HepG2 (cell line): ENCODE results near the gene CHID1. TPM values are rescaled to one million over a fixed set of nuclear protein-coding genes. Genes with fewer than 3 reads are reported as not detected.

Experiments used
- ATAC-seq: fragments of 200-7000 bp; cut with Tn5 transposase; 3 replicates; pipeline ENCODE4 v1.9.1; 2020; ENCODE audit warnings: mild to moderate bottlenecking, moderate library complexity
- BruUV-seq: library from RNA; stranded (reverse); fragments of 400-500 nt; replicated peaks from 2 replicates; lab custom pipeline; 2021; lab: Mats Ljungman, UMichigan
- CTCF ChIA-PET: fragments of 300-600 bp; formaldehyde crosslinking; extraction: SDS; loops from one replicate; lab custom pipeline; 2021; ENCODE audit warnings: low total read pairs, inconsistent platforms, low intra/inter-chr PET ratio; lab: Yijun Ruan, JAX
- POLR2A ChIA-PET: fragments of 350-600 bp; sonication (Branson Sonifier 250); formaldehyde crosslinking; loops from one replicate; lab custom pipeline; 2020; ENCODE audit warnings: antibody characterized with exemption, inconsistent platforms; lab: Yijun Ruan, JAX
- DNase-seq: peaks from one replicate; pipeline ENCODE4 v3.0.0-alpha.2; 2015; ENCODE audit warnings: low spot score
- FAIRE-seq: peaks from 3 replicates; lab custom pipeline; 2011; peaks lifted over from hg19 to GRCh38; lab: Jason Lieb, UNC
- H2AFZ ChIP-seq: one replicate; pipeline ENCODE4 v1.6.1; 2011; ENCODE audit warnings: low read length, inconsistent platforms
- H3K27ac ChIP-seq: fragments of 300-600 bp; 3 replicates; pipeline ENCODE4 v1.8.0; 2011; ENCODE audit warnings: mixed run types, mild to moderate bottlenecking, mixed read lengths, low read length, inconsistent platforms; ENCODE audit not compliant: insufficient read depth; ENCODE audit errors: extremely low read length
- H3K27me3 ChIP-seq, 2 experiments: fragments of 200-600 bp in 1 of 2; 2 replicates in 1 of 2; 3 replicates in 1 of 2; pipeline versions ENCODE4 v1.6.0 to v1.8.0; 2011; ENCODE audit warnings: low read length in 2 of 2, mild to moderate bottlenecking in 2 of 2, moderate library complexity in 2 of 2, inconsistent platforms in 1 of 2; ENCODE audit not compliant: insufficient read depth in 2 of 2, control insufficient read depth in 1 of 2
- H3K36me3 ChIP-seq, 2 experiments: fragments of 200-600 bp in 1 of 2; replicated peaks in 1 of 2; 2 replicates in 1 of 2; 3 replicates in 1 of 2; pipeline versions ENCODE4 v1.5.1 to v1.8.0; 2011; ENCODE audit warnings: low read length in 2 of 2, inconsistent platforms in 1 of 2; ENCODE audit not compliant: insufficient read depth in 2 of 2, control insufficient read depth in 1 of 2
- H3K4me1 ChIP-seq: 2 replicates; pipeline ENCODE4 v1.5.1; 2012; ENCODE audit warnings: low read length, inconsistent platforms; ENCODE audit not compliant: insufficient read depth
- H3K4me2 ChIP-seq: 2 replicates; pipeline ENCODE4 v1.6.0; 2011; ENCODE audit warnings: low read depth, low read length, inconsistent platforms
- H3K4me3 ChIP-seq, 3 experiments: fragments of 200-600 bp in 1 of 3; sonication (generic), shearing (Covaris generic) in 1 of 3; replicated peaks in 1 of 3; 2 replicates each; pipeline ENCODE4 v1.5.1; 2011 to 2016; ENCODE audit warnings: low read length in 3 of 3, inconsistent platforms in 2 of 3, low read depth in 2 of 3, mild to moderate bottlenecking in 2 of 3, control low read depth in 1 of 3, mixed read lengths in 1 of 3; ENCODE audit not compliant: insufficient read depth in 1 of 3
- H3K79me2 ChIP-seq: one replicate; pipeline ENCODE4 v1.6.1; 2011; ENCODE audit warnings: low read length, inconsistent platforms; ENCODE audit not compliant: insufficient read depth
- H3K9ac ChIP-seq: 2 replicates; pipeline ENCODE4 v1.6.0; 2011; ENCODE audit warnings: mild to moderate bottlenecking, low read depth, low read length, inconsistent platforms; ENCODE audit not compliant: insufficient read depth
- H3K9me3 ChIP-seq: 2 replicates; pipeline ENCODE4 v1.5.1; 2012; ENCODE audit warnings: mild to moderate bottlenecking, low read length
- H4K20me1 ChIP-seq: 2 replicates; pipeline ENCODE4 v1.6.0; 2011; ENCODE audit warnings: inconsistent platforms, mild to moderate bottlenecking, low read length, moderate library complexity; ENCODE audit not compliant: insufficient read depth
- ELF4 ChIP-seq: sonication (generic); formaldehyde crosslinking; IDR thresholded peaks from 2 replicates; pipeline ENCODE4 v1.5.0; 2020; ENCODE audit warnings: missing genetic modification reagents, mild to moderate bottlenecking, moderate library complexity, borderline replicate concordance
- GATA4 ChIP-seq: sonication (generic); IDR thresholded peaks from 2 replicates; pipeline ENCODE4 v1.6.1; 2016; ENCODE audit warnings: antibody characterized with exemption, low read depth, borderline replicate concordance
- GTF2F1 ChIP-seq: fragments of 150-350 bp; IDR thresholded peaks from 2 replicates; pipeline ENCODE4 v1.6.1; 2014; ENCODE audit warnings: low read length
- RXRA ChIP-seq: sonication (generic); formaldehyde crosslinking; IDR thresholded peaks from 2 replicates; pipeline ENCODE4 v1.5.1; 2020; ENCODE audit warnings: missing genetic modification reagents
- SAFB2 ChIP-seq: sonication (generic); formaldehyde crosslinking; IDR thresholded peaks from 2 replicates; pipeline ENCODE4 v1.5.1; 2020; ENCODE audit warnings: missing genetic modification reagents, low read depth, mild to moderate bottlenecking, borderline replicate concordance
- ZMAT3 ChIP-seq: sonication (generic); formaldehyde crosslinking; conservative IDR thresholded peaks from 2 replicates; pipeline ENCODE4 v1.7.0; 2021; ENCODE audit warnings: missing genetic modification reagents
- ZNF343 ChIP-seq: sonication (generic); formaldehyde crosslinking; IDR thresholded peaks from 2 replicates; pipeline ENCODE4 v1.4.0; 2020; ENCODE audit warnings: mild to moderate bottlenecking, missing genetic modification reagents
- ZNF772 ChIP-seq: sonication (generic); formaldehyde crosslinking; IDR thresholded peaks from 2 replicates; pipeline ENCODE4 v1.5.0; 2020; ENCODE audit warnings: mild to moderate bottlenecking, missing genetic modification reagents
- WGBS: methylation state at CpG from one replicate; pipeline ENCODE4 v1.1.6; 2017; ENCODE audit warnings: low lambda C conversion rate; 5-methylcytosine and 5-hydroxymethylcytosine counted together
- in situ Hi-C: cut with HindIII; loops from 2 replicates; pipeline ENCODE4 v1.10.0; 2017; ENCODE audit warnings: low pct_unique_long_range_greater_than_20kb; ENCODE audit not compliant: extremely low pct_ligation_motif_present
- intact Hi-C: fragments of 100-400 bp; cut with micrococcal nuclease; formaldehyde crosslinking; loops from one replicate; pipeline ENCODE4 v1.10.0; 2022; ENCODE audit not compliant: unreplicated experiment
- polyA plus RNA-seq, 8 experiments: library from polyadenylated mRNA; depleted of rRNA in 3 of 8; stranded (reverse) in 7 of 8; unstranded in 1 of 8; fragments of >200 nt; fragmentation: Illumina TruSeq in 4 of 8; extraction: Trizol in 4 of 8; gene quantifications; 2 replicates each; pipeline versions ENCODE4 v1.2.1 to v1.2.3, GENCODE V29; 2011 to 2016; ENCODE audit warnings: low read depth in 4 of 8, missing spikeins in 1 of 8, mixed read lengths in 1 of 8; ENCODE audit not compliant: insufficient read depth in 1 of 8
- total RNA-seq, 5 experiments: library from RNA; depleted of rRNA; stranded (reverse); fragments of >200 nt; fragmentation: Illumina TruSeq; extraction: Trizol; gene quantifications; 2 replicates each; pipeline ENCODE4 v1.2.3, GENCODE V29; 2016; ENCODE audit warnings: low read depth in 1 of 5
- TF ChIP-seq, protein P1 (sequence below): sonication (generic); formaldehyde crosslinking; IDR thresholded peaks from 2 replicates; pipeline ENCODE4 v1.4.0; 2020; ENCODE audit warnings: mild to moderate bottlenecking, low read depth, missing genetic modification reagents
- TF ChIP-seq, protein P2 (sequence below), 2 experiments: fragments of 450-650 bp in 1 of 2; sonication (generic) in 1 of 2; formaldehyde crosslinking in 1 of 2; IDR thresholded peaks; 2 replicates each; pipeline versions ENCODE4 v1.6.1 to v1.8.0; 2016 to 2022; ENCODE audit warnings: antibody characterized with exemption in 1 of 2, mild to moderate bottlenecking in 1 of 2, missing genetic modification reagents in 1 of 2

The CHID1 gene
- total and polyA plus RNA-seq, 2 of the 13 experiments (the other 11 are each of a cell fraction or from before 2014, with no cell fraction given) = 65.1 to 93.6 TPM

GRCh38 chr11:925496-926301, 15.1 kb upstream of the CHID1 start, which contains the start of gene AP2A2 (continued):
- peak; percentile 42; the same call in 1 of the 2 replicates for TF ChIP-seq ZNF343 (CRISPR knock-in tag)
- TF ChIP-seq, protein P1, sequence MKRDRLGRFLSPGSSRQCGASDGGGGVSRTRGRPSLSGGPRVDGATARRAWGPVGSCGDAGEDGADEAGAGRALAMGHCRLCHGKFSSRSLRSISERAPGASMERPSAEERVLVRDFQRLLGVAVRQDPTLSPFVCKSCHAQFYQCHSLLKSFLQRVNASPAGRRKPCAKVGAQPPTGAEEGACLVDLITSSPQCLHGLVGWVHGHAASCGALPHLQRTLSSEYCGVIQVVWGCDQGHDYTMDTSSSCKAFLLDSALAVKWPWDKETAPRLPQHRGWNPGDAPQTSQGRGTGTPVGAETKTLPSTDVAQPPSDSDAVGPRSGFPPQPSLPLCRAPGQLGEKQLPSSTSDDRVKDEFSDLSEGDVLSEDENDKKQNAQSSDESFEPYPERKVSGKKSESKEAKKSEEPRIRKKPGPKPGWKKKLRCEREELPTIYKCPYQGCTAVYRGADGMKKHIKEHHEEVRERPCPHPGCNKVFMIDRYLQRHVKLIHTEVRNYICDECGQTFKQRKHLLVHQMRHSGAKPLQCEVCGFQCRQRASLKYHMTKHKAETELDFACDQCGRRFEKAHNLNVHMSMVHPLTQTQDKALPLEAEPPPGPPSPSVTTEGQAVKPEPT (CRISPR knock-in tag) = no peak
- TF ChIP-seq ZMAT3 (CRISPR knock-in tag) = no peak

GRCh38 chr11:925158-925495, 14.5 kb upstream of the CHID1 start:
- DNase-seq = no peak
- Histone ChIP-seq H3K9me3 (no peaks in the 10 kb centered on the region), H3K36me3 (peaks cover 3% of the 10 kb centered on the region in 2 experiments; a peak in 4 of 5 replicates), H2AFZ (no peak overlapping the region), H3K27ac (peak overlapping the region; percentile 71), H3K79me2 (peaks cover 37% of the 10 kb centered on the region), H3K27me3 (no peaks in the 10 kb centered on the region; a peak in 1 of 5 replicates), H3K4me1 (peaks cover 81% of the 10 kb centered on the region), H3K4me3 (peak overlapping the region; percentile 36 to 69 (median 62)), H3K9ac (peak overlapping the region; percentile 72), H4K20me1 (peaks cover 16% of the 10 kb centered on the region), H3K4me2 (peak overlapping the region; percentile 78)
- ChIA-PET POLR2A (interaction anchor here (1.1 to 4.9 kb wide), 5 partner anchors 9 to 27 kb away, joined by 3 to 37 read pairs (median 5); partner anchors contain the start of gene CHID1), CTCF (no interaction called here)
- intact Hi-C loops = loop anchor here (2.0 kb wide), 1 partner anchor 28 kb away; no protein-coding TSS in a partner anchor
- WGBS = 32% methylated on average over 11 of the region's 28 CpGs
- peak; percentile 4 for ATAC-seq
- BruUV-seq = no TSS peak
- in situ Hi-C loops = no loop called here
- FAIRE-seq = no peak
- TF ChIP-seq RXRA (CRISPR knock-in tag) (peak; percentile 20; the same call in 1 of the 2 replicates), SAFB2 (no peak), ZNF772 (CRISPR knock-in tag) (peak; percentile 23; the same call in 1 of the 2 replicates), GTF2F1 (no peak), ELF4 (CRISPR knock-in tag) (no peak), GATA4 (0 out of 2 replicates have a peak, but pooled peaks have one; percentile 20)
- TF ChIP-seq, protein P2, sequence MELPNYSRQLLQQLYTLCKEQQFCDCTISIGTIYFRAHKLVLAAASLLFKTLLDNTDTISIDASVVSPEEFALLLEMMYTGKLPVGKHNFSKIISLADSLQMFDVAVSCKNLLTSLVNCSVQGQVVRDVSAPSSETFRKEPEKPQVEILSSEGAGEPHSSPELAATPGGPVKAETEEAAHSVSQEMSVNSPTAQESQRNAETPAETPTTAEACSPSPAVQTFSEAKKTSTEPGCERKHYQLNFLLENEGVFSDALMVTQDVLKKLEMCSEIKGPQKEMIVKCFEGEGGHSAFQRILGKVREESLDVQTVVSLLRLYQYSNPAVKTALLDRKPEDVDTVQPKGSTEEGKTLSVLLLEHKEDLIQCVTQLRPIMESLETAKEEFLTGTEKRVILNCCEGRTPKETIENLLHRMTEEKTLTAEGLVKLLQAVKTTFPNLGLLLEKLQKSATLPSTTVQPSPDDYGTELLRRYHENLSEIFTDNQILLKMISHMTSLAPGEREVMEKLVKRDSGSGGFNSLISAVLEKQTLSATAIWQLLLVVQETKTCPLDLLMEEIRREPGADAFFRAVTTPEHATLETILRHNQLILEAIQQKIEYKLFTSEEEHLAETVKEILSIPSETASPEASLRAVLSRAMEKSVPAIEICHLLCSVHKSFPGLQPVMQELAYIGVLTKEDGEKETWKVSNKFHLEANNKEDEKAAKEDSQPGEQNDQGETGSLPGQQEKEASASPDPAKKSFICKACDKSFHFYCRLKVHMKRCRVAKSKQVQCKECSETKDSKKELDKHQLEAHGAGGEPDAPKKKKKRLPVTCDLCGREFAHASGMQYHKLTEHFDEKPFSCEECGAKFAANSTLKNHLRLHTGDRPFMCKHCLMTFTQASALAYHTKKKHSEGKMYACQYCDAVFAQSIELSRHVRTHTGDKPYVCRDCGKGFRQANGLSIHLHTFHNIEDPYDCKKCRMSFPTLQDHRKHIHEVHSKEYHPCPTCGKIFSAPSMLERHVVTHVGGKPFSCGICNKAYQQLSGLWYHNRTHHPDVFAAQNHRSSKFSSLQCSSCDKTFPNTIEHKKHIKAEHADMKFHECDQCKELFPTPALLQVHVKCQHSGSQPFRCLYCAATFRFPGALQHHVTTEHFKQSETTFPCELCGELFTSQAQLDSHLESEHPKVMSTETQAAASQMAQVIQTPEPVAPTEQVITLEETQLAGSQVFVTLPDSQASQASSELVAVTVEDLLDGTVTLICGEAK (IDR thresholded peaks at IDR 0.05) = no peak
- TF ChIP-seq, protein P2 (CRISPR knock-in tag; IDR thresholded peaks at IDR 0.05) = 0 out of 2 replicates have a peak, but pooled peaks have one; percentile 30
